HepG2 (cell line): ENCODE data around the gene RAB6A. TPM values are rescaled to one million over a fixed set of nuclear protein-coding genes. Genes with fewer than 3 reads are reported as not detected.
A peak's percentile ranks its signal among the peaks of the same experiment; 100 is the strongest.

Experiments used
- ARNT2 ChIP-seq: sonication (generic); formaldehyde crosslinking; IDR thresholded peaks from 2 replicates; pipeline ENCODE4 v1.8.0; 2022; ENCODE audit warnings: mild to moderate bottlenecking, low read depth, missing genetic modification reagents, moderate library complexity
- BORCS8-MEF2B ChIP-seq: sonication (generic); formaldehyde crosslinking; IDR thresholded peaks from 2 replicates; pipeline ENCODE4 v1.8.0; 2022; ENCODE audit warnings: mild to moderate bottlenecking, missing genetic modification reagents
- CBFB ChIP-seq: sonication (generic); formaldehyde crosslinking; IDR thresholded peaks from 2 replicates; pipeline ENCODE4 v1.4.0; 2020; ENCODE audit warnings: missing genetic modification reagents
- DMAP1 ChIP-seq: IDR thresholded peaks from 2 replicates; pipeline ENCODE4 v1.6.1; 2016
- GABPB1 ChIP-seq: IDR thresholded peaks from 2 replicates; pipeline ENCODE4 v1.6.1; 2016; ENCODE audit warnings: mild to moderate bottlenecking, missing genetic modification reagents, moderate library complexity, missing compliant biosample characterization
- KLF11 ChIP-seq: IDR thresholded peaks from 2 replicates; pipeline ENCODE4 v1.6.1; 2016; ENCODE audit warnings: missing compliant biosample characterization
- KLF9 ChIP-seq: IDR thresholded peaks from 2 replicates; pipeline ENCODE4 v1.6.1; 2016; ENCODE audit warnings: low read depth
- NBN ChIP-seq: fragments of 450-650 bp; conservative IDR thresholded peaks from 2 replicates; pipeline ENCODE4 v1.6.1; 2017
- NFATC3 ChIP-seq: sonication (generic); formaldehyde crosslinking; IDR thresholded peaks from 2 replicates; pipeline ENCODE4 v1.5.1; 2020; ENCODE audit warnings: mild to moderate bottlenecking, missing genetic modification reagents
- POLR2A ChIP-seq, 2 experiments: IDR thresholded peaks; 2 replicates each; pipeline ENCODE4 v1.6.1; 2011; ENCODE audit warnings: low read depth in 2 of 2, low read length in 2 of 2, mild to moderate bottlenecking in 1 of 2, moderate library complexity in 1 of 2; ENCODE audit not compliant: insufficient read depth in 1 of 2
- RFX3 ChIP-seq: IDR thresholded peaks from 2 replicates; pipeline ENCODE4 v1.6.1; 2016; ENCODE audit warnings: missing biosample characterization, missing genetic modification reagents
- XBP1 ChIP-seq: sonication (generic); formaldehyde crosslinking; IDR thresholded peaks from 2 replicates; pipeline ENCODE4 v1.5.0; 2020; ENCODE audit warnings: missing genetic modification reagents
- ZNF224 ChIP-seq: sonication (generic); formaldehyde crosslinking; IDR thresholded peaks from 2 replicates; pipeline ENCODE4 v1.5.0; 2020; ENCODE audit warnings: mild to moderate bottlenecking, missing genetic modification reagents
- ZNF446 ChIP-seq: sonication (generic); formaldehyde crosslinking; IDR thresholded peaks from 2 replicates; pipeline ENCODE4 v1.5.0; 2020; ENCODE audit warnings: mild to moderate bottlenecking, missing genetic modification reagents
- polyA plus RNA-seq, 8 experiments: library from polyadenylated mRNA; depleted of rRNA in 3 of 8; stranded (reverse) in 7 of 8; unstranded in 1 of 8; fragments of >200 nt; fragmentation: Illumina TruSeq in 4 of 8; extraction: Trizol in 4 of 8; gene quantifications; 2 replicates each; pipeline versions ENCODE4 v1.2.1 to v1.2.3, GENCODE V29; 2011 to 2016; ENCODE audit warnings: low read depth in 4 of 8, missing spikeins in 1 of 8, mixed read lengths in 1 of 8; ENCODE audit not compliant: insufficient read depth in 1 of 8
- total RNA-seq, 5 experiments: library from RNA; depleted of rRNA; stranded (reverse); fragments of >200 nt; fragmentation: Illumina TruSeq; extraction: Trizol; gene quantifications; 2 replicates each; pipeline ENCODE4 v1.2.3, GENCODE V29; 2016; ENCODE audit warnings: low read depth in 1 of 5
- TF ChIP-seq, protein P1 (sequence below): sonication (generic); formaldehyde crosslinking; IDR thresholded peaks from 2 replicates; pipeline ENCODE4 v1.8.1; 2023; ENCODE audit warnings: missing genetic modification reagents, mild to moderate bottlenecking, borderline replicate concordance
- TF ChIP-seq, protein P2 (sequence below): sonication (generic); formaldehyde crosslinking; IDR thresholded peaks from 2 replicates; pipeline ENCODE4 v1.8.1; 2023; ENCODE audit warnings: mild to moderate bottlenecking, inconsistent platforms, moderate library complexity, missing genetic modification reagents, borderline replicate concordance
- TF ChIP-seq, protein P3 (sequence below): IDR thresholded peaks from 2 replicates; pipeline ENCODE4 v1.6.1; 2016; ENCODE audit warnings: low read depth, control low read depth
- TF ChIP-seq, protein P4 (sequence below): sonication (generic); formaldehyde crosslinking; IDR thresholded peaks from 2 replicates; pipeline ENCODE4 v1.8.0; 2022; ENCODE audit warnings: missing genetic modification reagents, mild to moderate bottlenecking, moderate library complexity, borderline replicate concordance

RAB6A gene
- total and polyA plus RNA-seq, 2 of the 13 experiments (the other 11 are each of a cell fraction or from before 2014, with no cell fraction given) = 74.3 to 121 TPM

DNA sequence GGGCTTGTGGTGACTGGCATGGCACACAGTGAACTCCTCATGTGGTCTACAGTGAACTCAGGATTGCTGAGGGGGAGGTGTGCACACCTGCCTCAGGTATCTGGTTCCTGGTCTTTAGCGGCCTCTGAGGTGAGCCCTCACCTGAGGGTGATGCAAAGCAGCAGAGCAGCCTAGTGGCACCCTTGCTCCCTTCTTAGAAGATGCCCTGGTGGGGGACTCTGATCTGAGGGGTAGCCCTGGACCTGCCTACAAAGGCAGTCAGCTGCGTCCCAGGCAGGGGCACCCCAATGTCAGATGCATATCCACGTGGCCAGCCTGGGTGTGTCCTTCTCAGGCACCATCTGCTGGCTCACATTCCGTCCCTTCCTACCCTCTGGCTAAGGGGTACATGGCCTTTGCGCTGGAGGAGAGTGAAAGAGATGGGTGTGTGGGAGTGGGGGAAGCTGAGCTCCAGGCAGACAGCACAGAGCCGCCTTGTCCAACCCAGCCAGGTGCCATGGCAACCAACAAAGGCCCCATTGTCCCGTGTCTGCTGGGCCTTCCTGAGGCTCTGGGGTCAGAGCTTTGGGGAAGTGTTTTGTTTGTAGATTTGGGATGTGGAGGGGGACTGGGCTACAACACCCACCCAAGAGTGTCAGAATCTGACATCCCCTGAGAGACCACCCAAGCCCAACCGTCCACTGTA is 108.7 kb downstream of the RAB6A start (continued):
- TF ChIP-seq, protein P1, sequence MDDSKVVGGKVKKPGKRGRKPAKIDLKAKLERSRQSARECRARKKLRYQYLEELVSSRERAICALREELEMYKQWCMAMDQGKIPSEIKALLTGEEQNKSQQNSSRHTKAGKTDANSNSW (CRISPR knock-in tag) = no peak
- TF ChIP-seq, protein P2, sequence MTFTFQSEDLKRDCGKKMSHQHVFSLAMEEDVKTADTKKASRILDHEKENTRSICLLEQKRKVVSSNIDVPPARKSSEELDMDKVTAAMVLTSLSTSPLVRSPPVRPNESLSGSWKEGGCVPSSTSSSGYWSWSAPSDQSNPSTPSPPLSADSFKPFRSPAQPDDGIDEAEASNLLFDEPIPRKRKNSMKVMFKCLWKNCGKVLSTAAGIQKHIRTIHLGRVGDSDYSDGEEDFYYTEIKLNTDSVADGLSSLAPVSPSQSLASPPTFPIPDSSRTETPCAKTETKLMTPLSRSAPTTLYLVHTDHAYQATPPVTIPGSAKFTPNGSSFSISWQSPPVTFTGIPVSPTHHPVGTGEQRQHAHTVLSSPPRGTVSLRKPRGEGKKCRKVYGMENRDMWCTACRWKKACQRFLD (CRISPR knock-in tag) = no peak
- TF ChIP-seq XBP1 (CRISPR knock-in tag) (no peak), RFX3 (CRISPR knock-in tag) (peak; percentile 87), NFATC3 (CRISPR knock-in tag) (no peak), KLF9 (CRISPR knock-in tag) (no peak), ZNF446 (CRISPR knock-in tag) (no peak), POLR2A (IDR thresholded peaks at IDR 0.05; ENCODE audit: insufficient read depth in 1 of 2, low read depth in 2 of 2, low read length in 2 of 2) (peak in 1 of 2 experiments; percentile 46; a peak in 1 of 4 replicates), GABPB1 (CRISPR knock-in tag) (no peak; the same call in 1 of the 2 replicates), CBFB (CRISPR knock-in tag) (peak; percentile 45; the same call in 1 of the 2 replicates), ARNT2 (CRISPR knock-in tag) (peak; percentile 59; the same call in 1 of the 2 replicates), NBN (no peak), KLF11 (CRISPR knock-in tag) (no peak), ZNF224 (no peak), DMAP1 (CRISPR knock-in tag) (peak; percentile 93), BORCS8-MEF2B (no peak)
- TF ChIP-seq, protein P3, sequence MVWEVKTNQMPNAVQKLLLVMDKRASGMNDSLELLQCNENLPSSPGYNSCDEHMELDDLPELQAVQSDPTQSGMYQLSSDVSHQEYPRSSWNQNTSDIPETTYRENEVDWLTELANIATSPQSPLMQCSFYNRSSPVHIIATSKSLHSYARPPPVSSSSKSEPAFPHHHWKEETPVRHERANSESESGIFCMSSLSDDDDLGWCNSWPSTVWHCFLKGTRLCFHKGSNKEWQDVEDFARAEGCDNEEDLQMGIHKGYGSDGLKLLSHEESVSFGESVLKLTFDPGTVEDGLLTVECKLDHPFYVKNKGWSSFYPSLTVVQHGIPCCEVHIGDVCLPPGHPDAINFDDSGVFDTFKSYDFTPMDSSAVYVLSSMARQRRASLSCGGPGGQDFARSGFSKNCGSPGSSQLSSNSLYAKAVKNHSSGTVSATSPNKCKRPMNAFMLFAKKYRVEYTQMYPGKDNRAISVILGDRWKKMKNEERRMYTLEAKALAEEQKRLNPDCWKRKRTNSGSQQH (CRISPR knock-in tag) = no peak
- TF ChIP-seq, protein P4, sequence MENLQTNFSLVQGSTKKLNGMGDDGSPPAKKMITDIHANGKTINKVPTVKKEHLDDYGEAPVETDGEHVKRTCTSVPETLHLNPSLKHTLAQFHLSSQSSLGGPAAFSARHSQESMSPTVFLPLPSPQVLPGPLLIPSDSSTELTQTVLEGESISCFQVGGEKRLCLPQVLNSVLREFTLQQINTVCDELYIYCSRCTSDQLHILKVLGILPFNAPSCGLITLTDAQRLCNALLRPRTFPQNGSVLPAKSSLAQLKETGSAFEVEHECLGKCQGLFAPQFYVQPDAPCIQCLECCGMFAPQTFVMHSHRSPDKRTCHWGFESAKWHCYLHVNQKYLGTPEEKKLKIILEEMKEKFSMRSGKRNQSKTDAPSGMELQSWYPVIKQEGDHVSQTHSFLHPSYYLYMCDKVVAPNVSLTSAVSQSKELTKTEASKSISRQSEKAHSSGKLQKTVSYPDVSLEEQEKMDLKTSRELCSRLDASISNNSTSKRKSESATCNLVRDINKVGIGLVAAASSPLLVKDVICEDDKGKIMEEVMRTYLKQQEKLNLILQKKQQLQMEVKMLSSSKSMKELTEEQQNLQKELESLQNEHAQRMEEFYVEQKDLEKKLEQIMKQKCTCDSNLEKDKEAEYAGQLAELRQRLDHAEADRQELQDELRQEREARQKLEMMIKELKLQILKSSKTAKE (CRISPR knock-in tag) = peak; percentile 49; the same call in 1 of the 2 replicates
